ENCODE data around the gene BCL2L11. TPM values are rescaled to one million over a fixed set of nuclear protein-coding genes. Genes with fewer than 3 reads are reported as not detected.

BCL2L11 gene
- total RNA-seq, 2 experiments from 2014 or later = 11.1 to 11.4 TPM

DNA sequence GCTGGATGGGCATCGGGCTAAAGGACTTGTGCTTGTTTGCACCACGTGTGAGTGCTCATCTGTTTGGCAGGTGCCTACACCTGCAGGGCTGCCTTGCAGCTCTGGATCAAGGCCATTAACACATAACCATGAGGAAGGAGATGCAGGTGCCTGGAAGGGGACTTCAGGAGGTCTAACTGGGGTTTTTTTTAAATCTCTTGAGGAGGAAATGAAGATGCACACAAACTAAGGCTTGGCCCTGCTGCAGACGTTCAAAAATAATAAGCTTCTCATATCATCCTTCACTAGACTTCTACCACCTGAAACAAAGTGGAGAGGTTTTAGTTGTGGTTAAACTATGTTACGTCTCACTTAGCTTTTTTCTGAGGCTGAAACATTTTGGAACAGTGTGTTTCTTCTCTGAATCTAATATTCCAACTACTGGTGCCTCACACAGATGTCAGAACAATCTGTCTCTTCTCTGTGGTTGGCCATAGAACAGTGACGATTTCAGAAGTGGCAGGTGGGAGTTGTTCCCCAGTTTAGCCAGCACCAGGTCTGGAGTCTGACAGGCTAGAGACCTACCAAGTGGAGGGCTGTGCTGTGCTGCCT, 36.5 kb downstream of the BCL2L11 start:
- CTCF ChIA-PET = interaction anchor here (1.9 kb wide), 1 partner anchor 11 kb away, joined by 5 read pairs; no protein-coding TSS in a partner anchor
- peaks cover 8% of the 10 kb centered on the region for H3K27me3 Mint-ChIP-seq
- DNase-seq = no peak
- POLR2A ChIA-PET = no interaction called here
- H3K4me1 Mint-ChIP-seq = peaks cover 3% of the 10 kb centered on the region
- peaks cover 9% of the 10 kb centered on the region for H3K36me3 Mint-ChIP-seq (ENCODE audit: low read depth)
- no peak overlapping the region for H3K4me3 Mint-ChIP-seq
- H3K9me3 Mint-ChIP-seq = no peaks in the 10 kb centered on the region
- no peak overlapping the region for H3K27ac Mint-ChIP-seq

DNA sequence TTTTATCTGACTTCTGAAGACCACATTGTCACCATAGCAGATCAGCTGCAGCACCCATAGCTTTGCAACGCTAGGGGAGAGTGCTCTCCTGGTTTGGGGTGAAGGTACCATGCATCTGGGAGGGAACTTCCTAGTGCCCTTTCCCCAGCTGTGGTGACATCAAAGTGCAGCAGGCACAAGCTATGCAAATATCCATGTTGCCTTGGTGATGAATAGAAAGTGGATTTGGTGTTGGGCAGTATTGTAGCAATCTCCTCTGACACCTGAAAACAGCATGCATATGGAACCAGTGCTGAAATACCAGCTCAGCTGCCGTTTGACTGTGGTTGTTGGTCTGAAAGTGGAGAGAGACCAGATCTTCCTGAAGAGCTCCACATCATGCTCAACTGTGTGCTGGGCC, 37.1 kb downstream of the BCL2L11 start:
- H3K9me3 Mint-ChIP-seq = no peaks in the 10 kb centered on the region
- H3K4me3 Mint-ChIP-seq = no peak overlapping the region
- H3K4me1 Mint-ChIP-seq = peaks cover 9% of the 10 kb centered on the region
- no peak overlapping the region for H3K27ac Mint-ChIP-seq
- POLR2A ChIA-PET = no interaction called here
- CTCF ChIA-PET = interaction anchor here (1.9 kb wide), 1 partner anchor 10 kb away, joined by 5 read pairs; no protein-coding TSS in a partner anchor
- no peak for DNase-seq
- H3K36me3 Mint-ChIP-seq (ENCODE audit: low read depth) = peaks cover 7% of the 10 kb centered on the region
- H3K27me3 Mint-ChIP-seq = peaks cover 8% of the 10 kb centered on the region

DNA sequence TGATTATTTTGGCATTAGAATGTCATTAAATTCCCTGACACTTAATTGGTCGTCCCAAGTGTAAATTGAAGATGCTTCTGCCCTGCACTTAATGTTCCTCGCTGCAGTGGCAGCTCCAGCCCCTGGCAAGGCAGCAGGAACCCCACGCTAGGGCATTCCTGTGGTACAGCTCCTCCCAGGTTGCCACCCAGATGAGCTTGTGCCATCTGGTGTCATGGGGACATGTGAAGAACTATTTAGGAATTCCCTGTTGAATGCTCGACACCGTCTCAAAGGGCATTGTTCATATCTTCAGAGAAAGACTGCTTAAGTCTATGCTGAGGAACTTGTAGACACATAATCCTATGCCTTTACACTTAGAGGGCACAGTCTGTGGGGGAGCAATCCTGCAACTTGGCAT, 38.9 kb downstream of the BCL2L11 start:
- CTCF ChIA-PET = no interaction called here
- H3K36me3 Mint-ChIP-seq (ENCODE audit: low read depth) = peaks cover 12% of the 10 kb centered on the region
- peaks cover 13% of the 10 kb centered on the region for H3K27me3 Mint-ChIP-seq
- H3K4me1 Mint-ChIP-seq = peaks cover 16% of the 10 kb centered on the region
- no peak for DNase-seq
- no peak overlapping the region for H3K27ac Mint-ChIP-seq
- POLR2A ChIA-PET = no interaction called here
- H3K4me3 Mint-ChIP-seq = no peak overlapping the region
- H3K9me3 Mint-ChIP-seq = no peaks in the 10 kb centered on the region

DNA sequence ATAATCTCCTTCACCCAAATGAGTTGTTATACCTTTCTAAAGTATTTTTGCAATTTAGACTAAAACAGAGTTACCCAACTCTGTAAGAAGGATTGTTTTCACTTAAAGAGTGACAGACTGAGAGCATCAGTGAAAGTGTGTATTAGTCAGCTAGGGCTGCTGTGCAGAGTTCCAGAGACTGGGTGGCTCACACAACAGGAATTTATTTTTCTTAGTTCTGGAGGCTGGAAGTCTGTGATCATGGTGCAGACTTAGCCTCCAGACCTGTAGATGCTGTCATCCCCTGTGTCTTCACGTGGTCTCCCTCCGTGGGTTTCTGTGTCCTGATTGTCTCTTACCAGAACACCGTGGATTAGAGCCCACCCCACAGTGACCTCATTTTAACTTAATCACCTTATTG, 40.0 kb downstream of the BCL2L11 start:
- Mint-ChIP-seq H3K4me3 (no peak overlapping the region), H3K4me1 (peaks cover 16% of the 10 kb centered on the region), H3K36me3 (ENCODE audit: low read depth) (peaks cover 22% of the 10 kb centered on the region), H3K27ac (no peak overlapping the region), H3K27me3 (peaks cover 13% of the 10 kb centered on the region), H3K9me3 (no peaks in the 10 kb centered on the region)
- POLR2A ChIA-PET = no interaction called here
- no peak for DNase-seq
- CTCF ChIA-PET = no interaction called here

DNA sequence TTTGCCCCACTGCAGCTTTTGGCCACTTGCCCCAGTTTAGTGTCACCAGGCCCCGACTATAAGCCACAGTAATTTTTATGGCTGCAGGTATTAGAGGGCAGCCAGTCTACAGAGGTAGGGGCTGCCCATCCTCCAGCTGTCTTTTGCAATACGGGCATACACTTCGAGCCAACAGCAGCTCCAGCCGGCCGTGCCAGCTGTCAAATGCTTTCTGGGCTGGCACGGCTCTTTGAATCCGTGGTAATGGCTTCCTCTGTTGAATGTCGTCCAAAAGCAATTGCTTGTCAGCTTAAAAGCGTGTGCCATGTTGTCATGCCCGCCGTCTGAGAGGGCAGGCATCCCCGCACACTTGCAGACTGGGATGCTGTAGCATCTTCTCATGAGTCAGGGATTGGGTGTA, 41.3 kb downstream of the BCL2L11 start:
- Mint-ChIP-seq H3K9me3 (no peaks in the 10 kb centered on the region), H3K4me1 (peaks cover 16% of the 10 kb centered on the region), H3K27ac (no peak overlapping the region), H3K36me3 (ENCODE audit: low read depth) (peaks cover 17% of the 10 kb centered on the region), H3K4me3 (no peak overlapping the region), H3K27me3 (peaks cover 11% of the 10 kb centered on the region)
- ChIA-PET CTCF (no interaction called here), POLR2A (no interaction called here)
- no peak for DNase-seq

DNA sequence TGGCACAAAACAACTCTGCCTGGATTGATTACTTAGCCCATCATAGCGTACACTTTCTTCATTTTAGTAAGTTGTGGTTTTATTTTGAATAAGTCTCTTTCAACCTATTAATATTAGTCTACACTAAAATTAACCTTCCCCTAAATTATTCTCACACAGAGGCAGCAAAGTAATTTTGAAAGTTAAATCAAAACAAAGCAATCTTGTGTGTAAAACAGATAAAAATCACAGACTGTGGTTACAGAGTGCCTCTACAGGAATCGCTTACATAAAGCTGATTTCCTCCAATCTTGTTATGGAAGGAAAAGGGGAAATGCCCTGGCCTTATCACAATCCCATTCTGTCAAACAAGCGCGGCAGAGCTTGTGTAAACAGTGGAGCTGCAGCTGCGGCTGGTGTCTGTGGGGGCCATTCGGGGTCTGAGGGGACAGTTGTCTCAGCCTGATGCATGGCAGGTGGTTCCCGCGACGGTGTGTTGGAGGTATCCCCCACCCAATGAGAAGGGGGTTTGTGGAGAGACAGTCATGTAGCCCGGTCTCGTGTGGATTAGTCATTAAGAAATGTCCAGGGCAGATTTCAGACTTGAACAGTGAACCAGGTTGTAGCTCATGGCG, 42.1 kb downstream of the BCL2L11 start:
- Mint-ChIP-seq H3K9me3 (no peaks in the 10 kb centered on the region), H3K4me1 (peaks cover 23% of the 10 kb centered on the region), H3K27ac (no peak overlapping the region), H3K27me3 (peaks cover 10% of the 10 kb centered on the region), H3K4me3 (no peak overlapping the region), H3K36me3 (ENCODE audit: low read depth) (peaks cover 16% of the 10 kb centered on the region)
- ChIA-PET POLR2A (no interaction called here), CTCF (no interaction called here)
- DNase-seq = no peak

DNA sequence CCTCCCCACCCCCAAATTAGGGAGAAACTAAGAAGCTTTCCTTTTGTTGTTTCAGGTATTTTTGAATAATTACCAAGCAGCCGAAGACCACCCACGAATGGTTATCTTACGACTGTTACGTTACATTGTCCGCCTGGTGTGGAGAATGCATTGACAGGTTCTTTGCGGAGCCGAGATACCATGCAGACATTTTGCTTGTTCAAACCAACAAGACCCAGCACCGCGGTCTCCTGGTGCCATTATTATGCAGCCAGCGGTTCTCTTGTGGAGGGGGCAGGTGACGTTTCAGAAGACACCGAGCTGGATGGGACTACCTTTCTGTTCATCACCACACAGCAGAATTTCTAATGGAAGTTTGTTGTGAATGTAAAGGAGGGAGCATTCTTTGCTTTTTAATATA, 43.4 kb downstream of the BCL2L11 start:
- peaks cover 16% of the 10 kb centered on the region for H3K36me3 Mint-ChIP-seq (ENCODE audit: low read depth)
- H3K27ac Mint-ChIP-seq = no peak overlapping the region
- ChIA-PET POLR2A (no interaction called here), CTCF (no interaction called here)
- H3K4me3 Mint-ChIP-seq = no peak overlapping the region
- no peaks in the 10 kb centered on the region for H3K9me3 Mint-ChIP-seq
- no peak for DNase-seq
- H3K27me3 Mint-ChIP-seq = peaks cover 13% of the 10 kb centered on the region
- H3K4me1 Mint-ChIP-seq = peaks cover 35% of the 10 kb centered on the region

DNA sequence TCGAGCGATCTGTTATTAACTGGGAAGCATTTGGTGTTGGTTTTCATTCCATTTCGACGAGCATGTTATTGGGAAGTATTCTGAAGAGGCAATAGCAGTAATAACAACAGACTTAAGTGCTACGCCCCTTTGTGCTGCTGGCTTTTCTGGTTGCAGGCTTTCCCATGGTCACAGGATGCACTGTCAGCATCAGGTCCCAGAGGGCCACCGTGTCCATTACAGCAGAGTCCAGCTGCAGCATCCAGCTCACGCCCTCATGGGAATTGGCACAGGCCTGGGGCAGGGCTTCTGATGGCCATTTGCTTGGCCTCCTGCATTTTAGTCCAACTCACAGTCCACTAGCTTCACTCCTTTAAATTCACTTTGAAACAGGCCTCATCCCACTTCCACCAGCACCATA, 44.4 kb downstream of the BCL2L11 start:
- H3K27ac Mint-ChIP-seq = no peak overlapping the region
- DNase-seq = no peak
- H3K9me3 Mint-ChIP-seq = no peaks in the 10 kb centered on the region
- peaks cover 21% of the 10 kb centered on the region for H3K27me3 Mint-ChIP-seq
- peaks cover 39% of the 10 kb centered on the region for H3K4me1 Mint-ChIP-seq
- CTCF ChIA-PET = no interaction called here
- POLR2A ChIA-PET = no interaction called here
- no peak overlapping the region for H3K4me3 Mint-ChIP-seq
- peaks cover 16% of the 10 kb centered on the region for H3K36me3 Mint-ChIP-seq (ENCODE audit: low read depth)

DNA sequence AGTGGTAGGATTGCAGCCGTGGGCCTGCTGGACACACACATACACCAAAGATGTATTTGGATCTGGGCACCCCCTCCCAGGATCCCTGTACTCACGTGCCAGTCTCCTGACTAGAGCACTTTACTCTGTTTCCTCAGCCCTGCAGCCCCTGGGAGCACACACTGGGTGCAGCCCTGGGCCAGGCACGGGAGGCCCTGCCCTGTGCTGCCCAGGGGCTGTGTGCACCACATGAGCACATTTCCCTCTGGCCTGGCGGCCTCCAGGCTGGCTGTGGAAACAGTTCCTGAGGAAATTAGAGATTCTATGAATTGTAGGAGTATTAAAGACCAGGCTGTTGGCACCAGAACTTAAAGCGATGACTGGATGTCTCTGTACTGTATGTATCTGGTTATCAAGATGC, 45.4 kb downstream of the BCL2L11 start:
- peaks cover 26% of the 10 kb centered on the region for H3K27me3 Mint-ChIP-seq
- no peak overlapping the region for H3K4me3 Mint-ChIP-seq
- DNase-seq = no peak
- no peak overlapping the region for H3K27ac Mint-ChIP-seq
- H3K9me3 Mint-ChIP-seq = no peaks in the 10 kb centered on the region
- peaks cover 16% of the 10 kb centered on the region for H3K36me3 Mint-ChIP-seq (ENCODE audit: low read depth)
- peaks cover 40% of the 10 kb centered on the region for H3K4me1 Mint-ChIP-seq
- ChIA-PET POLR2A (no interaction called here), CTCF (no interaction called here)

DNA sequence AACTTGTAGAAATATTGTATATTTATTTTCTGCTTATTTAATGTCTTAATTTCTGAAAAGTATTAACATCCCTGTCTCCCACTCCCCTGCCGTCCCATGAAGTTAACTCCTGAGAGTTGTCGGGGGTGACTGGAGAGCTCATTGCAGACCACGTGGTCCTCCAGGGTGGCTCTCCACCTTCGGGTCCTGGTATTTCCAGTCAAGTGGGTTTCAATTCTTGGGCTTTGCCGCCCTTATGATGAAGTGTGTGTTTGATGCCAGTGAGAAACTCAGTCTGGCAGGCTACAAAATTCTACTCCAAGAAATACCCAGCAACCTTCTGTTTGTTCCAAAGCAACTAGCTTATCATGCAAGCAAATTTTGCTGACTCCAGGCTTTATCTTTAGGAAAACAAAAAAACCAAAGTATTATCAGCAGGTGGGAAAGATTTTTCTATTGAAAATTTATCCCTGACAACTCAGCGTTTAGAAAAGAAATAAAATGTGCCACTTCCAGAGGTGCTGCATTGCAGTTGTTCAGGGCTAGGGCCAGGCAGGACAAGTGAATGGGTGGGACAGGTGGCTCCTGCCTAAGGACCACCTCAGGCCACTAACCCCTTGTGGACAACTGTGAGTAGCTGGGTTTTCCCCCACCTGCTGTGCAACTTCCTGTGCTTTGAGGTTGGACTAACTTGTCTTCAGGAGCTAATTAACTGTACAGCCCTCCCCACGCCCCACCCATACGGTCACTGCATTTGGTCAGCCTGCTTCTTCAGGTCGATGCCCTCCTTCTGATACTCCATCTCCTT, 46.6 kb downstream of the BCL2L11 start:
- ChIA-PET CTCF (interaction anchor here (1.7 kb wide), 1 partner anchor 10 kb away, joined by 5 read pairs; no protein-coding TSS in a partner anchor), POLR2A (no interaction called here)
- DNase-seq = no peak
- Mint-ChIP-seq H3K27me3 (peaks cover 34% of the 10 kb centered on the region), H3K4me1 (peaks cover 36% of the 10 kb centered on the region), H3K27ac (no peak overlapping the region), H3K9me3 (no peaks in the 10 kb centered on the region), H3K36me3 (ENCODE audit: low read depth) (peaks cover 16% of the 10 kb centered on the region), H3K4me3 (no peak overlapping the region)

DNA sequence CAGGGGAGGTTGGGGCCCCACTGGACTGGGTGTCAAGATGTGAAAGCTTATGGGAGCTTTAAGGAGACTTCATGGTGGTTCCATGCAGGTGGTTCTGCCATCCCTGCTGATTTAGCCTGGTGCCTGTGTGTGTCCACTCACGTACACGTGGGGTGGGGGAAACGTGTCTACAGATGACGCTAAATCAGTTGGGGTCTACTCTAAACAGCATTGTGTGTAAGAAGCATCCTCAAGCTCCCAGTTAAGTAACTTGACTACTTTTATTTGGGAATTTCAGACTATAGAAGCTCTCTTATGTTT, 47.1 kb downstream of the BCL2L11 start:
- Mint-ChIP-seq H3K36me3 (ENCODE audit: low read depth) (peaks cover 16% of the 10 kb centered on the region), H3K27me3 (peaks cover 37% of the 10 kb centered on the region), H3K9me3 (no peaks in the 10 kb centered on the region), H3K4me1 (peaks cover 30% of the 10 kb centered on the region), H3K27ac (no peak overlapping the region), H3K4me3 (no peak overlapping the region)
- ChIA-PET CTCF (interaction anchor here (1.7 kb wide), 1 partner anchor 11 kb away, joined by 5 read pairs; no protein-coding TSS in a partner anchor), POLR2A (interaction anchor here (1.1 kb wide), 1 partner anchor 48 kb away, joined by 3 read pairs; no protein-coding TSS in a partner anchor)
- DNase-seq = no peak

DNA sequence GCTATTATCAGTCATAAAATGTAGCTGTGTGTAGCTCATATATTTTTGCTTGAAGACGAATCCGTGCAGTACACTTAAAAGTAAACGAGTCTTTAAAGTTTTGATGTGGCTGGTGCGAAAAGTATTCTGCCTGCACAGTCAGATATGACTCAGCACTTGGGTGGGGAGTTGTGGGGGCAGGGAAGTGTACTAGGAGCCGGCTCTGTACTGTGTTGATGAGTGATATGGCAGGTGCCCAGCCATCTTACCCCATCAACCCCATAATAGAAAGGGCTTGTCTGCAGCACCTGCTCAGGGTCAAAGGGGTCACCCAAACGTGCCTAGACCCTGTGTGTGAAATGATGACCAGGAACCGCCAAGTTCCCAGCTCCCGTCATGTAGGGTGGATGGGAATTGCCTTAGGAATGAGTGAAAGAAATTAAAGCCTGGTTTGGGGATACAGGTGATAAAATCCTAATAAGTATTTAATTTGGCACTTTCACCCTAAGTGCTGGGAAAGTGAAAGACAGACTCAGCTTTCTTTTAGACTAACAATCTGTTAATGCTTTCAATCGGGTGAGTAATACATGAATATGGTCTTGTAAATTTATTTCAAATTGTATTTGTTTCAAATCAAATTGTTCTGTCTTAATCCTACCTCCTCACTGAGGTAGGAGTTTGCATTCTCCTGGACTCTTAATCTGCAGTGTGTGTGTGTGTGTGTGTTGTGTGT, 48.0 kb downstream of the BCL2L11 start:
- peaks cover 24% of the 10 kb centered on the region for H3K4me1 Mint-ChIP-seq
- H3K27ac Mint-ChIP-seq = no peak overlapping the region
- CTCF ChIA-PET = interaction anchor here (1.7 kb wide), 1 partner anchor 12 kb away, joined by 5 read pairs; no protein-coding TSS in a partner anchor
- H3K27me3 Mint-ChIP-seq = peaks cover 32% of the 10 kb centered on the region
- POLR2A ChIA-PET = interaction anchor here (0.7 to 1.1 kb wide), 2 partner anchors 48 to 51 kb away, joined by 3 read pairs; no protein-coding TSS in a partner anchor
- H3K9me3 Mint-ChIP-seq = no peaks in the 10 kb centered on the region
- no peak overlapping the region for H3K4me3 Mint-ChIP-seq
- DNase-seq = peak; percentile 66
- peaks cover 14% of the 10 kb centered on the region for H3K36me3 Mint-ChIP-seq (ENCODE audit: low read depth)

DNA sequence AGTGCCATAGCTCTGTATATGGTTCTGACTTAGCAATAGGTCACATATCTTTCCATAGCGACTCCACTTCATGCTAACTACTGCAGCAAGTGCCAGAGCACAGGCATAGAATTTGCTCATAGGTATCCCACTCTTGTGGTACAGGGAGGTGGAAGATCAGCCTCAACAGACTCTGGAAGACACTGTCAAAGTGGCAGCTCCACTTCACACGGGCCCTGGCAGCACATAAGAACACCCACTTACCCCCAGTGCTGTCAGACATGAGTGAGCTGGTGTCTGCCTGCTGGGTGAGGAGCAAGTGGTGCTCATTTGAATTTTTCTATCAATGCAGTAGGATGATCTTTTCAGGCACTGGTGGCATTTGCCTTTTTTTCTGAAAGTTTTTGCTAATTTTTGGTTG, 48.6 kb downstream of the BCL2L11 start:
- peaks cover 32% of the 10 kb centered on the region for H3K27me3 Mint-ChIP-seq
- H3K36me3 Mint-ChIP-seq (ENCODE audit: low read depth) = peaks cover 11% of the 10 kb centered on the region
- POLR2A ChIA-PET = no interaction called here
- no peak overlapping the region for H3K27ac Mint-ChIP-seq
- peaks cover 24% of the 10 kb centered on the region for H3K4me1 Mint-ChIP-seq
- CTCF ChIA-PET = no interaction called here
- H3K9me3 Mint-ChIP-seq = no peaks in the 10 kb centered on the region
- no peak overlapping the region for H3K4me3 Mint-ChIP-seq
- DNase-seq = no peak

Measured in activated CD4-positive, alpha-beta memory T cell treated with anti-CD3 and anti-CD28 coated beads, Interleukin-2, amount 10 ng/mL, durations not matched to agents 7 days and 5 days (primary cell).